Upper lobe of left lung (tissue), 4 donors: Measurements from ENCODE around the gene GNAO1.

Source experiments
- POLR2AphosphoS5 ChIP-seq, 2 donors: sonication (generic); formaldehyde crosslinking; IDR thresholded peaks; one replicate each; pipeline ENCODE4 v1.5.1; 2017; ENCODE audit warnings: antibody characterized with exemption in 2 of 2
- TF ChIP-seq, protein P1 (sequence below), 6 experiments: fragments of 450-650 bp in 4 of 6; fragments of 200-600 bp in 2 of 6; sonication (generic) in 2 of 6; IDR thresholded peaks; one replicate each; pipeline ENCODE4 v1.5.1; 2016 to 2019; ENCODE audit warnings: antibody characterized with exemption in 6 of 6

- TF ChIP-seq, protein P1, sequence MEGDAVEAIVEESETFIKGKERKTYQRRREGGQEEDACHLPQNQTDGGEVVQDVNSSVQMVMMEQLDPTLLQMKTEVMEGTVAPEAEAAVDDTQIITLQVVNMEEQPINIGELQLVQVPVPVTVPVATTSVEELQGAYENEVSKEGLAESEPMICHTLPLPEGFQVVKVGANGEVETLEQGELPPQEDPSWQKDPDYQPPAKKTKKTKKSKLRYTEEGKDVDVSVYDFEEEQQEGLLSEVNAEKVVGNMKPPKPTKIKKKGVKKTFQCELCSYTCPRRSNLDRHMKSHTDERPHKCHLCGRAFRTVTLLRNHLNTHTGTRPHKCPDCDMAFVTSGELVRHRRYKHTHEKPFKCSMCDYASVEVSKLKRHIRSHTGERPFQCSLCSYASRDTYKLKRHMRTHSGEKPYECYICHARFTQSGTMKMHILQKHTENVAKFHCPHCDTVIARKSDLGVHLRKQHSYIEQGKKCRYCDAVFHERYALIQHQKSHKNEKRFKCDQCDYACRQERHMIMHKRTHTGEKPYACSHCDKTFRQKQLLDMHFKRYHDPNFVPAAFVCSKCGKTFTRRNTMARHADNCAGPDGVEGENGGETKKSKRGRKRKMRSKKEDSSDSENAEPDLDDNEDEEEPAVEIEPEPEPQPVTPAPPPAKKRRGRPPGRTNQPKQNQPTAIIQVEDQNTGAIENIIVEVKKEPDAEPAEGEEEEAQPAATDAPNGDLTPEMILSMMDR (IDR thresholded peaks at IDR 0.05): no peak
- no peak for TF ChIP-seq POLR2AphosphoS5 (IDR thresholded peaks at IDR 0.05)
These were observed 15.7 kb downstream of the GNAO1 start for GRCh38 chr16:56206951-56207350.
